GM21367 (cell line): ENCODE measurements around the gene APOBEC3B.
"Not testable (repeated sequence)": the region's sequence is repeated elsewhere in the genome, so short reads cannot be mapped to it uniquely, and the experiment has no call there.

Experiments used
- ATAC-seq: cut with Tn5 transposase; IDR thresholded peaks from one replicate; pipeline ENCODE4 v1.9.1; 2021; ENCODE audit not compliant: unreplicated experiment

The APOBEC3B gene

DNA sequence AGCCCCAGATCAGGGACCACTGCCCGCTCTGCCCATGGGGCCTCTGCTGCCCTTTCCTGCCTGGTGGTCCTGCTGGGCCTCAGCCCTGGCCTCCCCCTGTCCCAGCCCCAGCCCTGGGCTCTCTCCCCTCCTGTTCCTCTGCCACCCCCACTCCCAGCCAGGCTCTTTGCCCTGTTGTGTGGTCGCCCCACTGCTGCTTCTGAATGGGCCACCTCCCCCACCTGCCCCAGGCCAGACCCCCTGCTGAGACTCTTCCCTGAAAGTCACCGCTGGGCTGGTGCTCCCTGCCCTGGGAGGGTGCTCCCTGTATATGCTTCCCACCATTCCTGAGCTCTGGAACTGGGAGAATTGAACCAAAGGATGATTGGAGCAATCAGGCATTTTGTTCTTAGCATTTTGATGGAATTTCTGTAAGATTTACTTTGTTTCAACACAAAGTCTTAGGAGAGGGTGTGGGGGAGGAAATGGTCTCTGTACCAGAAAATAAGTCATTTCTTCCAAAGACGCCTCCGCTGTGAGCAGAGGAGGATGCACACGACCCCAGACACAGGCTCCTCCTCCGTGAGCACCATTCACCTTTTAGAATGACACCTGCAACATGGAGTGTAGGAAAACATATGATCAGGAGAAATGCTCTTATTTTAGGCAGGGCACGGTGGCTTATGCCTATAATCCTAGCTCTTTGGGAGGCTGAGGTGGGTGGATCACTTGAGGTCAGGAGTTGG lies 5.2 kb downstream of the APOBEC3B start:
- ATAC-seq: no peak

DNA sequence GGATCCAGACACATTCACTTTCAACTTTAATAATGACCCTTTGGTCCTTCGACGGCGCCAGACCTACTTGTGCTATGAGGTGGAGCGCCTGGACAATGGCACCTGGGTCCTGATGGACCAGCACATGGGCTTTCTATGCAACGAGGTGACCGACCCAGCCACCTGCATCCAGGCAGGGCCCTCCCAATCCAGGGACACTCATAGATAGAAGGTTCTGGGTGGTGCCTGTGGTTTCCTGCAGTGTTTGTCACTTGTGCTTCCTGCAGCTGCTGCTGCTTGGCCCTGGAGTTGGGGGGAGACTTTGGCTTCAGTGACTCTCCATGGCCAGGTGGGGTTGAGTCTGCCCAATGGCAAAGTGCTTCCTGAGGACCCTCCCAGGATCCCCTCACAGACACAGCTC lies 7.3 kb downstream of the APOBEC3B start:
- ATAC-seq: no peak

DNA sequence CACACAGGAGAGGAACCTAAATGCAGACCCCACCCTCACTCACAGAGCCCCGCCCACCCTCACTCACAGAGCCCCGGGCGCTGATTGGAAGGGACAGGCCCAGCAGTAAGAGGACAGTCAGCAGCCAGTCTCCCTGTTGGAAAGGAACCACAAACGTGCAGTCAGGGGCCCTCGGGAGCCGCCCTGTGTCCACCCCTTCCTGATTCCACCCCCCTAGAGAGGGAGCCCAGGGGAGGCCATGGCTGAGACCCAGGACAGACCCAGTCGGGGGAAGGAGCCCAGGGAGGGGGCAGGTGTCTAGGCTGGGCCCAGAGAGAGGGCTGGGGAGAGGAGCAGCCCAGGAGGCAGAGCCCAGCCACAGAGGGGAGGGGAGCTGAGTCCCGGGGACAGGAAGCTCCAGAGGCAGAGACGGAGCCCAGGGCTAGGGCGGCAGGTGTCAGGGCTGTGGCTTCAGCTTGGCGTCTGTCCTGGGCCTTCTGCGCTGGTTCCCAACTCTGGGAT lies 10.8 kb downstream of the APOBEC3B start:
- ATAC-seq: not testable (repeated sequence)

DNA sequence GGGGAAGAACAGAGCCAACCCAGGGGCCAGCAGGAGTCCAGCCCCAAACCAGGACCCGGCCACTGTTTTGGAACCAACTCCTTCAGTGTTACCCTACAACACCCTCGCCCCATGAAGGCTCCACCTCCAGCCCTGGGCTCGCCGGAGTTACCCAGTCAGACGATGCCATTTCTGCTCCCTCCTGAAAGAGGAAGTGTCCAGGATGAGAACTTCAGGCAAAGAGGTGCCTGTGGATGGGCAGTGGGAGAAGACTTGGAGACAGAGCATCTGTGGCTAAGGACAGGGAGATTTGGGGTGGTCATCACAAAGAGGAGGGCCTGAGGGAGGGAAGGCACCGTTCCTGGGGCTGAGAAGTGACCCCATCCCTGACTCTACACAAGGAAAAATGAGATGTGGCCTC lies 14.0 kb downstream of the APOBEC3B start:
- ATAC-seq: no peak

DNA sequence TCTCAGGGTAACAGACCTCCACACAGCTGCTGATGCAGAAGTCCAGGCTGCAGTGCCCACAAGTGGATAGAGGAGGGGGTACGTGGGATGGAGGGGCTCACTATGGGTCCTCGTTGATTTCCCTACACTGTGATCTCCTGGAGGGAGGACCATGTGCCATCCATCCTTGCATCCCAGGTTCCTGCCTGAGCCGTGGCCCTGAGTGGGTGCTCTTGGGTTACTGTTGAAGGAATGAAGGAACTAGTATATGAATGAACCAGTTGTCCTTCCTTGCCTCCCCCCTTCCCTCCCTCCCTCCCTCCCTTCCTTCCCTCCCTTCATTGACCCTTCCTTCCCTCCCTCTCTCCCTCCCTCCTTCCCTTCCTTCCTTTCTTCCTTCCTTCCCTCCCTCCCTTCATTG lies 15.4 kb downstream of the APOBEC3B start:
- no peak for ATAC-seq

DNA sequence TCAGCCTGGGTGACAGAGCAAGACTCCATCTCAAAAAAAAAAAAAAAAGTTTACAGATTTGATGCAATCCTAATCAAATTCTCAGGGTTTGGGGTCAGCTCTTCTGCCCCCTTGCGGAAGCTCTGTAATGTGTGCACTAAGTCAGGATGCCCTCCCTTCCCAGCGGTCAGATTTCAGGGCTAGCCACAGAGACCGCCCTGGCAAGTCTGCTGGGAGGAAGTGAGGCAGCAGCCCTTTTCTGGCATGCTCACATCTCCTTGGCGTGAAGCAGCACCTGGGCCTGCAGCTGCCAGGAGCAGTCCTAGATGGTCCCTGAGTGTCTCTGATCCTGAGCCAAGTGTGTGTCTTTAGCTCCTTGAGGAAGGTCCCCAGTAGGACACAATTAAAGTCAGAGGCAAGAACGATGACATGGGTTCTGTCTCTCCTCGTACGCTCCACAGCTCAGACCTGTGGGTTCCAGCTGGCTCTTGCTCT lies 21.1 kb downstream of the APOBEC3B start:
- no peak for ATAC-seq

DNA sequence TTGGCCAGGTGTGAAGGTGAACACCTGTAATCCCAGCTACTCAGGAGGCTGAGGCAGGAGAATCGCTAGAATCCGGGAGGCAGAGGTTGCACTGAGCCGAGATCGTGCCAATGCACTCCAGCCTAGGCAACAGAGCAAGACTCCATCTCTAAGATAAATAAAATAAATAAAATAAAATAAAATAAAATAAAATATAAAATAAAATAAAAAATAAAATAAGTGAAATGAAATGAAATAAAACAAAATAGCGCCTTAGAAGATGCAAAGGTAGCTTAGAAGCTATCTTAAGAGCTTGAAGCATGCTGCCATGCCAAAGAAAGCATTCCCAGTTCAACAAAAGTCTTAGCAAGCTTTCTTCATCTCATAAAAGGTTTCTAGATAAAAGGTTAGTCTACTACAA lies 25.0 kb downstream of the APOBEC3B start:
- no peak for ATAC-seq

DNA sequence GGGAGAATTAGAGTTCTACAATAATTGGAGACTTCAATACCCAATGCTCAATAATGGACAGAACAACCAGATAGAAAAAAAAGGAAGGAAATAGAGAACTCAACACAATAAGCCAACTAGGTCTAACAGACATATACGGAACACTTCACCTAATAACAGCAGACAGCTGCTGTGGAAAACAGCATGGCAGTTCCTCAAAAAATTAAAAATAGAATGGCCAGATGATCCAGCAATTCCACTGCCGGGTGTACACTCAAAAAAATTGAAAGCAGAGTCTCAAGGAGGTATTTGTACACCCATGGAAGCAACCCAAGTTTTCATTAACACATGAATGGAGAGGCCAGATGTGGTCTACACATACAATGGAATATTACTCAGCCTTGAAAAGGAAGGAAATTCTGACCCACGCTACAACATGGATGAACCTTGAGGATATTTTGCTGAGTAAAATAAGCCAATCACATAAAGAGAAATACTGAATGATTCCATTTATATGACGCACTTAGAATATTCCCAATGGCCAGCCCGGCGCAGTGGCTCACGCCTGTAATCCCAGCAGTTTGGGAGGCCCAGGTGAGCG lies 26.2 kb downstream of the APOBEC3B start:
- ATAC-seq: not testable (repeated sequence)

DNA sequence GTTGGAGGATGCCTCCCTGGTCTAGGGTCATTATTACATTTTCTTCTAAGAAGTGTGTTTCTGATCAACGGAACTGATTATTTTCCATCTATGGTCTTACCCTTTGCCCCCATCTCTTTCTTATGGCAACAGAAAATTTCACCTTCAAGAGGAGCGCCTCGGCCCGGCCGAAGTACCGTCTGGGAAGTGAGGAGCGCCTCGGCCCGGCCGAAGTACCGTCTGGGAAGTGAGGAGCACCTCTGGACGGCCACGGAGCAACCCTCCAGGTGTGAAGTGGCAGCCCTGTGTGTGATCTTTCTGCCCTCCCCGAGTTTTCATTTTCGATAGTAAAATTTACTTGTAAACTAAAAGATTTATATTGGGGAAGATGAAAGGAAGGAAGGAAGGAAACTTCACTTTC lies 28.8 kb downstream of the APOBEC3B start:
- ATAC-seq: no peak

DNA sequence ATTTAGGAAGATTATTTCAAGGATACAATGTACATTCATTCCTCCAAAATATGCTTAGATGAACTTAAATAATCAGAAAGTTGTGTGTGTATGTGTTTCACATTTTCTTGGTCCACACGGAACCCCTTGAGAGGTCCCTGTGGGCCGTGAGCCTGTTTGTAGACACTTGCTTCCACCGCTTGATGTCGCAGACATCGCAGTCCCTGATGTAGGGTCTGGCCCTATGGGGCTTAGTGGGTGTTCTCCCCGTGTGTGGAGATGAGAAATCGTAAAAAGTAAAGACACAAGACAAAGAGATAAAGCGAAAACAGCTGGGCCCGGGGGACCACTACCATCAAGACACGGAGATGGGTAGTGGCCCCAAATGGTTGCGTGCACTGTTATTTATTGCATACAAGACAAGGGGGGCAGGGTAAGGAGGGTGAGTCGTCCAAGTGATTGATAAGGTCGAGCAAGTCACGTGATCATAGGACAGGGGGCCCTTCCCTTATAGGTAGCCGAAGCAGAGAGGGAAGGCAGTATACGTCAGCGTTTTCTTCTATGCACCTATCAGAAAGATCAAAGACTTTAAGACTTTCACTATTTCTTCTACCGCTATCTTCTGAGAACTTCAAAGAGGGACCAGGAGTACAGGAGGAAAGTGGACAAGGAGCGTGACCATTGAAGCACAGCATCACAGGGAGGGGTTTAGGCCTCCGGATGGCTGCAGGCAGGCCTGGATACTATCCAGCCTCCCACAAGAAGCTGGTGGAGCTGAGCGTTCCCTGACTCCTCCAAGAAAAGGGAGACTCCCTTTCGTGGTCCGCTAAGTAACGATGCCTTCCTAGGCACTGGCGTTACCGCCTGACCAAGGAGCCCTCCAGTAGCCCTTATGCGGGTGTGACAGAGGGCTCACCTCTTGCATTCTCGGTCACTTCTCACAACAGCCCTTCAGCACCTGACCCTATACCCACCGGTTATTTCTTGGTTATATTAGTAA lies 30.7 kb downstream of the APOBEC3B start:
- no peak for ATAC-seq

DNA sequence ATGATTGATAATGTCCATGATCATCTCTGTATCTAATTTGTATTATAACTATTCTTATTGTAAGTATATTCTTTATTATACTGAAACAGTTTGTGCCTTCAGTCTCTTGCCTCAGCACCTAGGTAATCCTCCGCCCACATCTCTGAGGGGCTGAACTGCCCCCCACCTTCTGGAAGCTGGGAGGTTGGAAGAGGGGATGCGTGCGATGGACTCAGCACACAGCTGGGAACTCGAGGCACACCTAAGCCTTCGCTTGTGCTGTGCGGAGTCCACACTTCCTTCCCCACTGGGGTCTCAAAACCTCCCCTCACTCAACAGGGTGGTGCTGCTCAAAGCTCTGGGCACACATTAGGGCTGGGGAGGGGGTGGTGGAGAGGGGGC lies 31.4 kb downstream of the APOBEC3B start:
- ATAC-seq: not testable (repeated sequence)

DNA sequence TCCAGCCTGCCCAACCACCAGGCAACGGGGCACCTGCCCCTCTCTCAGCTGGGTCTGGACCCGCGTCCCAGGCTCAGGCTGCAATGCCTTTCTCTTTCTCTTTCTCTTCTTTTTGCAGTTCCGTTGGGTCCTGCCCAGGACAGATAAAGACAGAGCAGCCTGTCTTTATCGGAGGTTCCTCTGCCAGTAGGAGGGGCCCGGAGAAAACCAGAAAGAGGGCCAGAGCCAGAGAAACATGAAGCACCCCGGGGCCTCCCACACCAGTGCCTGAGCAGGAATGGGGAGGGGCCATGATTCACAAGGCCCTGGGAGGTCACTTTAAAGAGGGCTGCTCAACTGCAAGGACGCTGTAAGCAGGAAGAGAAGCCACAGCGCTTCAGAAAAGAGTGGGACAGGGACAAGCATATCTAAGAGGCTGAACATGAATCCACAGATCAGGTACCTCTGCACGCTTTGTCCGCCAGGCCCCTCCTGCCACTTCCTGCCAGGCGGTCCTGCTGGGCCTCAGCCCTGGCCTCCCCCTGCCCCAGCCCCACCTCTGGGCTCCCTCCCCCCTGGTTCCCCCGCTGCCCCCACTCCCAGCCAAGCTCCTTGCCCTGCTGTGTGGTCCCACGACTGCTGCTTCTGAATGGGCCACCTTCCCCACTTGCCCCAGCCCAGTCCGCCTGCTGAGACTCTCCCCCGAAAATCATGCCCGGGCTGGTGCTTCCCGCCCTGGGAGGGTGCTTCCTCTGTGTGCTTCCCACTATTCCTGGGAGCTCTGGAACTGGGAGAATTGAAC lies 32.0 kb downstream of the APOBEC3B start, which contains the start of gene APOBEC3C:
TSS of gene APOBEC3C (plus strand) at position 316 of the 781 bp plus-strand sequence. CDS start at position 422, 106 bp downstream.
- peak; percentile 57 for ATAC-seq

DNA sequence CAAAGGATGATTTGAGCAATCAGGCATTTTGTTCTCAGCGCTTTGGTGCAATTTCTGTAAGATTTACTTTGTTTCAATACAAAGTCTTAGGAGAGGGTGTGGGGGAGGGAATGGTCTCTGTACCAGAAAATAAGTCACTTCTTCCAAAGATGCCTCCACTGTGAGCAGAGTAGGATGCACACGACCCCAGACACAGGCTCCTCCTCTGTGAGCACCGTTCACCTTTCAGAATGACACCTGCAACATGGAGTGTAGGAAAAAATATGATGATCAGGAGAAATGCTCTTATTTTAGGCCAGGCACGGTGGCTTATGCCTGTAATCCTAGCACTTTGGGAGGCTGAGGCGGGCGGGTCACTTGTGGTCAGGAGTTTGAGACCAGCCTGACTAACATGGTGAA lies 32.6 kb downstream of the APOBEC3B start:
- not testable (repeated sequence) for ATAC-seq

DNA sequence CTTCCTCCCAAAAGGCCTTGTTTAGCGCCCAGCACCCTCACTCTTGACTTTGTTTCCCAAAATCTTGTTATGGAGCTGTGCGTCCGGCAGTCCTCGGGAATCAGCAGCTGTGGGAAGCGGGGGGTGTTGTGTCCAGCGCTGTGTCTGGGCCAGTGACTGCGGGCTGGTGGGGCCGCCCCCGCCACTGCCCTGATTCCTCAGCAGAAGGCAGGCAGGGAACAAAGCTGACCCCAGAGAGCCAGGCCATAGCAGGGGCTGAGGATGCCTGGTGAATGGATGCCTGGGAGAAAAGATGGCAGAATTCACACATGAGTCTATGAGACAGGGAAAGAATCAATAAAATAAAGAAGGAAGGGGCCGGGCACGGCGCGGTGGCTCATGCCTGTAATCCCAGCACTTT lies 34.4 kb downstream of the APOBEC3B start:
- ATAC-seq: no peak

DNA sequence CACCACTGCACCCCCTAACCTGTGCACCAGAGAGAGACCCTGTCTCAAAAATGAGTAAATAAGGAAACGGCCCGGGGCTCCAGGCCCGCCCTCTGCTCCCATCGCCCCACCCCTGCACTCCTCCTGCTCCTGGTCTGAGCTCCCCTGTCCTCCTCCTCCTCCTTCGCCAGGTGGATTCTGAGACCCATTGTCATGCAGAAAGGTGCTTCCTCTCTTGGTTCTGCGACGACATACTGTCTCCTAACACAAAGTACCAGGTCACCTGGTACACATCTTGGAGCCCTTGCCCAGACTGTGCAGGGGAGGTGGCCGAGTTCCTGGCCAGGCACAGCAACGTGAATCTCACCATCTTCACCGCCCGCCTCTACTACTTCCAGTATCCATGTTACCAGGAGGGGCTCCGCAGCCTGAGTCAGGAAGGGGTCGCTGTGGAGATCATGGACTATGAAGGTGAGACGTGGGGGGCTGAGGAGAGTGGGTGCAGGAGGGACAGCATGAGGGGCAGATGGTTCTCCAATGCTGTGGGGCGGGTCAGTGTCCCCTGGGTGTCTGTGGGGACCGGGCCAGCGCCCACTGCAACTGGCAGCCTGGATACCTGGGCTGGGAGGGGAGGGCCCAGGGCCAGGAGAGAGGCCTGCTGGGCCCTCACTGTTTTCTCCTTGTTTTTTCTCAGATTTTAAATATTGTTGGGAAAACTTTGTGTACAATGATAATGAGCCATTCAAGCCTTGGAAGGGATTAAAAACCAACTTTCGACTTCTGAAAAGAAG lies 35.6 kb downstream of the APOBEC3B start:
- ATAC-seq: no peak

DNA sequence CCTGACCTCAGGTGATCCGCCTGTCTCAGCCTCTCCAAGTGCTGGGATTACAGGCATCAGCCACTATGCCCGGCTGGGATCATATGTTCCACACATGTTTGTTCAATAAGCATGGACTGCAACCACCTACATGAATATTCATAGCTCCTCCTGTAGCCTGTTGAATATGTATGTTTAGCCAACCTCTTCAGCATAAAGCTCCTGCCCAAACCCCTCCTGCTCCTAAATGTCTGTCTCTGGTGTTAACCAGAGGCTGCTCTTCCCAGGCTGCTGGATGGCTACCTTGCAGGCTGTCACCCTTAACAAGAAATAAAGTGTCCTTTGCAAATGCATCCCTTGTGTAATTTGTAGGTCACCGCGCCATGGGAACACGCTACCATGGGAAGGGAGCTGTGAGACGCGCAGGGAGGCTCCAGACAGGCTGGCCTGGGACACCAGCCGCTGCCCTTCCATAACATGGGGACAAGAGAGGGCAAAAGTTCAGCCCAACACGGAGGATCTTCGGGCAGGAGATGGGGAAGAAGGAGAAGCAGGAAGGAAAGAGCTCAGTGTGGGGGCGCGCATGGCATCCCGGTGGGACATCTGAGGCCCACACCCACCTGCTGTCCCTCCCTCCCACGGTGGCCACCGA lies 38.0 kb downstream of the APOBEC3B start:
- not testable (repeated sequence) for ATAC-seq

DNA sequence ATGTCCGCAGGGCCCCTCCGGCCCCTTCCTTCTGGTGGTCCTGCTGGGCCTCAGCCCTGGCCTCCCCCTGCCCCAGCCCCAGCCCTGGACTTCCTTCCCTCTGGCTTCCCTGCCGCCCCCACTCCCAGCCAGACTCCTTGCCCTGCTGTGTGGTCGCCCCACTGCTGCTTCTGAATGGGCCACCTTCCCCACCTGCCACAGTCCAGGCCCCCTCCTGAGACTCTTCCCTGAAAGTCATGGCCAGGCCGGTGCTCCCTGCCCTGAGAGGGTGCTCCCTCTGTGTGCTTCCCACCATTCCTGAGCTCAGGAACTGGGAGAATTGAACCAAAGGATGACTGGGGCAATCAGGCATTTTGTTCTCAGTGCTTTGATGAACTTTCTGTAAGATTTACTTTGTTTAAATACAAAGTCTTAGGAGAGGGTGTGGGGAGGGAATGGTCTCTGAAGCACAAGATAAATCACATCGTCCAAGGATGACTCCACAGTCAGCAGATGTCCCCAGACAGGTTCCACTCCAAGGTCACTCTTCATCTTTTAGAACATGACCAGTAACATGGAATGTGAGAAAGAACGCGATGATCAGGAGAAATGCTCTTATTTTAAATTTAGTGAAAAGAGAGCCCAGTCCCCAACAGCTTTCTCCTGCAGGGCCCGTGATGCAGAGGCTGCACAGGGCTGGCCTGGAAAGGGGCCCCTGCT lies 39.6 kb downstream of the APOBEC3B start:
- no peak for ATAC-seq

DNA sequence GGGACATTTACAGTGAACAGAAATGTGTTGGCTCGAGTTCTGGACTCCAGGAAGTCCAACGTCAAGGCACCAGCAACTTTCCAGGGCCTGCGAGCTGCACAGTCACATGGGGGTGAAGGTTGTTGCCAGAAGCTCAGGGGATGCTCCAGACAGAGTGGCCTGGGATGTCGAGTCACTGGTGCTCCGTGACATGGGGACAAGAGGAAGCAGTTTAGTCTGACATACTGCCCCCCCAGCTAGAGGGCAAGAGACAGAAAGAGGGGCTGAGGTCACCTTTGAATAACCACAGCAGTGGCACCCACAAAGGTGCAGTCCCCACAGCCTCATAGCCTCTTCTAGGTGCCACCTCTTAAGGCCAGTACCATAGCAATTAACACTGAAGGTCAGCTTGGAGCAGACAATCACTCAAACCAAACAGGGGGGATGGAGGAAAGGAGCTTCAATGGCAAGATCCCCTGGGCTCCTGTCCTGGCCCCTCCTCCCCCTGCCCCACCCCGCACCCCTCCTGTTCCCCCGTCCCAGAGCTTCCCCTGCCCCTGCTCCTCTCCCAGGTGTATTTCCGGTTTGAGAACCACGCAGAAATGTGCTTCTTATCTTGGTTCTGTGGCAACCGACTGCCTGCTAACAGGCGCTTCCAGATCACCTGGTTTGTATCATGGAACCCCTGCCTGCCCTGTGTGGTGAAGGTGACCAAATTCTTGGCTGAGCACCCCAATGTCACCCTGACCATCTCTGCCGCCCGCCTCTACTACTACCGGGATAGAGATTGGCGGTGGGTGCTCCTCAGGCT lies 42.6 kb downstream of the APOBEC3B start:
- ATAC-seq: no peak
